ENCODE measurements around the gene CDH23.

Gene CDH23

GRCh38 chr10:71634531-71635164, 237.9 kb downstream of the CDH23 start:
- POLR2A ChIA-PET: no interaction called here
- H3K4me3 ChIP-seq (ENCODE audit: low read depth, low read length): no peak overlapping the region
- CTCF ChIA-PET: no interaction called here
- no peak for DNase-seq (ENCODE audit: low read depth, low spot score)
- TF ChIP-seq CTCF (IDR thresholded peaks at IDR 0.05; ENCODE audit: insufficient read depth, low read length, missing control alignments): no peak

GRCh38 chr10:71635251-71635866, 238.6 kb downstream of the CDH23 start:
- POLR2A ChIA-PET: no interaction called here
- CTCF ChIA-PET: no interaction called here
- H3K4me3 ChIP-seq (ENCODE audit: low read depth, low read length): no peak overlapping the region
- no peak for DNase-seq (ENCODE audit: low read depth, low spot score)
- TF ChIP-seq CTCF (IDR thresholded peaks at IDR 0.05; ENCODE audit: insufficient read depth, low read length, missing control alignments): no peak

- ChIA-PET CTCF (no interaction called here), POLR2A (no interaction called here)
- no peak for TF ChIP-seq CTCF (IDR thresholded peaks at IDR 0.05; ENCODE audit: insufficient read depth, low read length, missing control alignments)
- H3K4me3 ChIP-seq (ENCODE audit: low read depth, low read length): no peak overlapping the region
- DNase-seq (ENCODE audit: low read depth, low spot score): no peak
These were observed 239.1 kb downstream of the CDH23 start for GRCh38 chr10:71635867-71636266.

- H3K4me3 ChIP-seq (ENCODE audit: low read depth, low read length): no peak overlapping the region
- CTCF ChIA-PET: interaction anchor here (1.2 kb wide), 1 partner anchor 14 kb away, joined by 3 read pairs; no protein-coding TSS in a partner anchor
- TF ChIP-seq CTCF (IDR thresholded peaks at IDR 0.05; ENCODE audit: insufficient read depth, low read length, missing control alignments): no peak
- no peak for DNase-seq (ENCODE audit: low read depth, low spot score)
- POLR2A ChIA-PET: no interaction called here
These were observed 239.9 kb downstream of the CDH23 start for GRCh38 chr10:71636588-71636987.

- no peak overlapping the region for H3K4me3 ChIP-seq (ENCODE audit: low read depth, low read length)
- ChIA-PET CTCF (interaction anchor here (1.2 kb wide), 1 partner anchor 15 kb away, joined by 3 read pairs; no protein-coding TSS in a partner anchor), POLR2A (no interaction called here)
- TF ChIP-seq CTCF (IDR thresholded peaks at IDR 0.05; ENCODE audit: insufficient read depth, low read length, missing control alignments): no peak
- DNase-seq (ENCODE audit: low read depth, low spot score): no peak
These were observed 240.6 kb downstream of the CDH23 start for GRCh38 chr10:71637305-71637704.

GRCh38 chr10:71638064-71638821, 241.5 kb downstream of the CDH23 start:
- no peak overlapping the region for H3K4me3 ChIP-seq (ENCODE audit: low read depth, low read length)
- ChIA-PET POLR2A (no interaction called here), CTCF (interaction anchor here (0.8 kb wide), 1 partner anchor 319 kb away, joined by 3 read pairs; the partner anchor contains the start of gene SLC29A3)
- TF ChIP-seq CTCF (IDR thresholded peaks at IDR 0.05; ENCODE audit: insufficient read depth, low read length, missing control alignments): no peak
- no peak for DNase-seq (ENCODE audit: low read depth, low spot score)
